ENCODE measurements around the gene PUM2. TPM values are rescaled to one million over a fixed set of nuclear protein-coding genes. Genes with fewer than 3 reads are reported as not detected.

PUM2 gene, protein sequence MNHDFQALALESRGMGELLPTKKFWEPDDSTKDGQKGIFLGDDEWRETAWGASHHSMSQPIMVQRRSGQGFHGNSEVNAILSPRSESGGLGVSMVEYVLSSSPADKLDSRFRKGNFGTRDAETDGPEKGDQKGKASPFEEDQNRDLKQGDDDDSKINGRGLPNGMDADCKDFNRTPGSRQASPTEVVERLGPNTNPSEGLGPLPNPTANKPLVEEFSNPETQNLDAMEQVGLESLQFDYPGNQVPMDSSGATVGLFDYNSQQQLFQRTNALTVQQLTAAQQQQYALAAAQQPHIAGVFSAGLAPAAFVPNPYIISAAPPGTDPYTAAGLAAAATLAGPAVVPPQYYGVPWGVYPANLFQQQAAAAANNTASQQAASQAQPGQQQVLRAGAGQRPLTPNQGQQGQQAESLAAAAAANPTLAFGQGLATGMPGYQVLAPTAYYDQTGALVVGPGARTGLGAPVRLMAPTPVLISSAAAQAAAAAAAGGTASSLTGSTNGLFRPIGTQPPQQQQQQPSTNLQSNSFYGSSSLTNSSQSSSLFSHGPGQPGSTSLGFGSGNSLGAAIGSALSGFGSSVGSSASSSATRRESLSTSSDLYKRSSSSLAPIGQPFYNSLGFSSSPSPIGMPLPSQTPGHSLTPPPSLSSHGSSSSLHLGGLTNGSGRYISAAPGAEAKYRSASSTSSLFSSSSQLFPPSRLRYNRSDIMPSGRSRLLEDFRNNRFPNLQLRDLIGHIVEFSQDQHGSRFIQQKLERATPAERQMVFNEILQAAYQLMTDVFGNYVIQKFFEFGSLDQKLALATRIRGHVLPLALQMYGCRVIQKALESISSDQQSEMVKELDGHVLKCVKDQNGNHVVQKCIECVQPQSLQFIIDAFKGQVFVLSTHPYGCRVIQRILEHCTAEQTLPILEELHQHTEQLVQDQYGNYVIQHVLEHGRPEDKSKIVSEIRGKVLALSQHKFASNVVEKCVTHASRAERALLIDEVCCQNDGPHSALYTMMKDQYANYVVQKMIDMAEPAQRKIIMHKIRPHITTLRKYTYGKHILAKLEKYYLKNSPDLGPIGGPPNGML
- 100 to 1,000 TPM; 107 to 144 TPM for total RNA-seq

DNA sequence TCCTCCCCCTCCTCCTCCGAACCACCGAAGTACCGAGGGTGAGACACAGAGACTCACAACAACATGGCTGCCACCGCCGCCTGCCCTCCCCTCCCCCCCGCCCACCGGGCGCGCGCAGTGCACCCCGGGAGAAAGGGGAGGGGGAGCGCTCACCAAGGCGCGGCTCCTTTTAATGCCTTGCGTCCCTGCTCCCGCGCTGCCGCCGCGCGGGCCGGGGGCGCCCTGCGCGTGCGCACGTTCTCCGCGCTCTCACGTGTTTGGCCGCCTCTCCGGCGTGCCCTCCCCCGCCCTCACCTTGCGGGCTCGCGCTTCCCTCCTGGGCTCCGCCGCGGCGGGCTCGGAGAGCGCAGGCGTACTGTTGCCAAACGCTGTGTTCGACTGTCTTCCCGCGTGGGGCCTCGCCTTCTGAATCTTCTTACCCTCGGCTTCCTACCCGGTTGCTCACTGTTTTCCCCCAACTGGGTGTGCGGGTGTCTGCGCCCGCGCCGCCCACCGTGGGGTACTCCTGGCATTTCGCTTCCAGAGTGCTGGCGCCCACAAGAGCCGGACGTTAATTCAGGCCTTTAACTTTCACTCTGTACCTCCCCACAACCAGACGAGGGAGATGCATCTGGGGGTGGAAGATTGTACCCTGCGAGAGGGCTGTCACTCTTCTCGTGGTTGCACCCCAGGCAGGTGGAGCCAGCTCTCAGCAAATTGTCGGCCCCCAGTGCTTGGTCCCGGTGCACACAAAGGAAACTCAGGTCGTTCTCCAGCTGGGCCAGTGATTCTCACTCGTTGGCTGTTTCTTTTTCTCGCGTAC is at the start of gene PUM2:
PUM2 (minus strand) TSS at position 92 of the 802 bp plus-strand sequence. CDS start 23,484 bp downstream, outside the sequence.
- Mint-ChIP-seq H3K4me1 (ENCODE audit: low read depth in 2 of 2) (peaks cover 21 to 41% of the 10 kb centered on the region in 2 donors), H3K27me3 (no peaks in the 10 kb centered on the region), H3K4me3 (peak within 1 kb of the TSS; percentile 83), H3K36me3 (peaks cover 8% of the 10 kb centered on the region), H3K27ac (no peak within 1 kb of the TSS), H3K9me3 (no peaks in the 10 kb centered on the region)
- ATAC-seq (peak; percentile 94 to 95), DNase-seq (ENCODE audit: low spot score) (peak; percentile 96)

DNA sequence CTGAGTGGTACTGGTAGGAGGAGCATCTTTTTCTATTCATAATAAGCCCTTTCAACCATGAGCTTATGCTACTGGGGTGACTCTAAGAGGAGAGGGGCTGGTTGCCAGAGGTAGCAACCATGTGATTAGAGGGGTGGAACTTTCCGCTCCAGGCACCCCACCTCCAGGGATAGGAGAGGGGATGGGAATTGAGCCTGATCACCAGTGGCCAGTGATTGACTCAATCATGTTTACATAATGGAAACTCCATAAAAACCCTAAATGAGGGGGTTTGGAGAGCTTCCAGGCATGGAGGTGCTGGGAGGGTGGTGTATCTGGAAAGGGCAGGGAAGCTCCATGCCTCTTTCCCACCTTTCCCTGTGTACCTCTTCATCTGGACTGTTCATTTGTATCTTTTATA is 49.7 kb upstream of the PUM2 start:
- H3K27me3 Mint-ChIP-seq: peaks cover 7 to 9% of the 10 kb centered on the region in 2 donors
- no peaks in the 10 kb centered on the region for H3K9me3 Mint-ChIP-seq
- no peaks in the 10 kb centered on the region for H3K36me3 Mint-ChIP-seq
- H3K27ac Mint-ChIP-seq: no peak overlapping the region
- H3K4me1 Mint-ChIP-seq (ENCODE audit: low read depth in 2 of 2): no peaks in the 10 kb centered on the region
- DNase-seq (ENCODE audit: low spot score) (no peak), ATAC-seq (no peak)
- H3K4me3 Mint-ChIP-seq: no peak overlapping the region

DNA sequence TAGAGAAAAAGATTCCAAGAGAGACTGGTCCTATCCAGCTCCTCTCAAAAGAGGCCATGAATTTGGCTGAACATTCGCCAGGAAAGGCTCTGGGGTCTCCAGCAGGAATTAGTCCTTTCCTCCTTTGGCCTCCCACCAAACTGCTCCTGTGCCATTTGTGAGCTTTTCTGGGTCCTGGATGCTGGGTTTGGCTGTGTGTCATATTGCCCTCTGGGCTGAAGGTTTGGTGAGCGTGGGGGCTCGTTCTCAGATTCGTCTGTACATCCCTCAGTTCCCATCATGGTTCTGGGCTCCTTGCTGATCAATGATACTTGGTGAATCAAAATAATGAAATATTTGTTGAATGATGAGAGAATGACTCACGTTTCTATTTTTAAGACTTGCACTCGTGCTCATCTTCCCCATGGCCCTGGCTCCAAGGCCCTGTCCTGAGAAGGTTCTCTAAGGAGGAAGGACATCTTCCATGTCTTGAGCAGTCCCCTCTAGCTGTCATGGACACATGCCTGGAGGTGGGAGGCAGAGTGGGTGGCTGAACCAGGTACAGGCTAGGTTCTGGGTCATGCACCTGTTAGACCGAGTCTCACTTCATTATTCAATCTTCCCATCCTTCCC is 48.4 kb upstream of the PUM2 start:
- Mint-ChIP-seq H3K36me3 (no peaks in the 10 kb centered on the region), H3K9me3 (no peaks in the 10 kb centered on the region), H3K27me3 (peaks cover 9 to 13% of the 10 kb centered on the region in 2 donors), H3K4me3 (no peak overlapping the region), H3K4me1 (ENCODE audit: low read depth in 2 of 2) (no peaks in the 10 kb centered on the region), H3K27ac (no peak overlapping the region)
- DNase-seq (ENCODE audit: low spot score) (no peak), ATAC-seq (peak in 1 of 2 donors; percentile 52)

DNA sequence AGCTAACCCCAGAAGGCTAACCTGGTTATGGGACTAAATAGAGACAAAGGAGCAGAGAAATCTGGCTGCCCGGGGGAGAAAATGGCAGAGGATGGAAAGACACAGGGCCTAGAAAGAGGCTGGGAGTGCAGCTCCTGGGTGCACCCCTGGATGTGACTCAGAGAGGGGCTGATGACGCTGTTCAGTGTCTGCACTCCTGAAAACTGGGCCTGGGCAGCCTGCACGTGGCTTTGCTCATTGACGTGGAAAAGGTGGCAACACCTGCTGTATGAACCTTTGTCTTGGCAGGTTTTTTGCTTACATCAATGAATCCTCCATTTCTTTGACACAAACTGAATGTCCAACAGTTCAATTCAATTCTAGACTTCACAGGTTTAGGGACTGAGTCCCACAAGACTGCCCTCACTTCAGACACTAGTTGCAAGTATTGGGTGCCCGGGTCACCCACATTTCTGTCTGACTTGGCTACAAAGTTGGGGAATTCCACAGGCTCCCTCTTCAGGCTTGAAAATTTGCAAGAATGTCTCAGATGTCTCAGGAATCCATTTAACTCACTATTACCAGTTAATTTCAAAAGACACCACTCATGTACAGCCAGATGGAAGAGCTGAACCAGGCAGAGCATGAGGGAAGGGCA is 47.3 kb upstream of the PUM2 start:
- H3K27me3 Mint-ChIP-seq: peaks cover 9 to 17% of the 10 kb centered on the region in 2 donors
- no peak overlapping the region for H3K4me3 Mint-ChIP-seq
- H3K9me3 Mint-ChIP-seq: no peaks in the 10 kb centered on the region
- no peaks in the 10 kb centered on the region for H3K36me3 Mint-ChIP-seq
- no peak overlapping the region for H3K27ac Mint-ChIP-seq
- H3K4me1 Mint-ChIP-seq (ENCODE audit: low read depth in 2 of 2): no peaks in the 10 kb centered on the region
- ATAC-seq: no peak
- DNase-seq (ENCODE audit: low spot score): no peak

DNA sequence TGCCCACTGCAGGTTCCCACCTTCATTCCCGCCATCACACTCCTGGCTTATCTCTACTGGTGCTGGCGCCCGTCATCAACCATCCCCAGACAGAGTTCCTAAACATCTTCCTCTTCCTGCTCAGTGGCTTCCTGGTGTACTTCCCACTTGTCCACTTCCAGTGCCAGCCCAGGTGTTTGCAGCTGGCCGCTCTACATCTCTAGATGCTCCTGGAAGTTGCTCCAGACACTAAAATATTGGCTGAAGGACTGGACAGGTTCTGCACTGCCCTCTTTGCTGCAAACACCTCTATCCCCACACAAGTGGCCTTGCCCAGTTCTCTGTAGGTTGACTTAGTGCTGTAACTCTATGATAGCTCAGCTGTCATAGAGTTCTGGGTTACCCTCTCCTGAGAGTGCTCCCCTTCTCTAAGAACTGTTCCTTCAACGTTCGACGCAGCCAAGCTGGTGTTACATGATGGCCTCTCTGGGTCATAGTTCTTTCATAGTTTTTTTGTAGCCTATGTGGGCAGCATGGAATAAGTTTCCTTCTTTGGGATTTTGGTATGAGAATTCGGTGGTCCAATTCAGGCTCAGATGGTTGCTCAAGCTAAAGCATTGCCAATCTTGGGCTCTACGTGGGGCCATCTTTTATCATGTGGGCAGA is 45.8 kb upstream of the PUM2 start:
- no peak for DNase-seq (ENCODE audit: low spot score)
- Mint-ChIP-seq H3K36me3 (no peaks in the 10 kb centered on the region), H3K27me3 (peaks cover 9 to 18% of the 10 kb centered on the region in 2 donors), H3K4me1 (ENCODE audit: low read depth in 2 of 2) (no peaks in the 10 kb centered on the region), H3K9me3 (no peaks in the 10 kb centered on the region), H3K4me3 (no peak overlapping the region), H3K27ac (no peak overlapping the region)
- ATAC-seq: no peak

DNA sequence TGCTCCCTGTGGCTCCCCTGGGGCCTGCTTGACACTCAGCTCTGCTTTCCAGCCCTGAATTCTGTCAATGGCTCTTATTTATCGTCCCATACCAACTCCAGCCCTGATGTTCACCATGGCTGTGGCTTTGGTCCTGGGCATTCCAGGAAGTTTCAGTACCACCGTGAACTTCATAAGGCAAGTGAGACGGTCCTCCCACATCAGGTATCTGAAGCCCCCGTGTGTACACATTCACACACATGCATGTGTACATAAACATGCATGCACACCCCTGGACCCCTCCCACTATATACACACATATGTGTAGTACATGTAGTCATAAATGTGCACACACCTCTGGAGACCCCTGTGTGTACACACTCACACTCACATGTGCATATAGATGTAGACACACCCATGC is 43.3 kb upstream of the PUM2 start:
- no peaks in the 10 kb centered on the region for H3K36me3 Mint-ChIP-seq
- ATAC-seq (no peak), DNase-seq (ENCODE audit: low spot score) (no peak)
- H3K4me1 Mint-ChIP-seq (ENCODE audit: low read depth in 2 of 2): no peaks in the 10 kb centered on the region
- H3K27me3 Mint-ChIP-seq: peaks cover 7 to 24% of the 10 kb centered on the region in 2 donors
- no peaks in the 10 kb centered on the region for H3K9me3 Mint-ChIP-seq
- no peak overlapping the region for H3K4me3 Mint-ChIP-seq
- H3K27ac Mint-ChIP-seq: no peak overlapping the region

DNA sequence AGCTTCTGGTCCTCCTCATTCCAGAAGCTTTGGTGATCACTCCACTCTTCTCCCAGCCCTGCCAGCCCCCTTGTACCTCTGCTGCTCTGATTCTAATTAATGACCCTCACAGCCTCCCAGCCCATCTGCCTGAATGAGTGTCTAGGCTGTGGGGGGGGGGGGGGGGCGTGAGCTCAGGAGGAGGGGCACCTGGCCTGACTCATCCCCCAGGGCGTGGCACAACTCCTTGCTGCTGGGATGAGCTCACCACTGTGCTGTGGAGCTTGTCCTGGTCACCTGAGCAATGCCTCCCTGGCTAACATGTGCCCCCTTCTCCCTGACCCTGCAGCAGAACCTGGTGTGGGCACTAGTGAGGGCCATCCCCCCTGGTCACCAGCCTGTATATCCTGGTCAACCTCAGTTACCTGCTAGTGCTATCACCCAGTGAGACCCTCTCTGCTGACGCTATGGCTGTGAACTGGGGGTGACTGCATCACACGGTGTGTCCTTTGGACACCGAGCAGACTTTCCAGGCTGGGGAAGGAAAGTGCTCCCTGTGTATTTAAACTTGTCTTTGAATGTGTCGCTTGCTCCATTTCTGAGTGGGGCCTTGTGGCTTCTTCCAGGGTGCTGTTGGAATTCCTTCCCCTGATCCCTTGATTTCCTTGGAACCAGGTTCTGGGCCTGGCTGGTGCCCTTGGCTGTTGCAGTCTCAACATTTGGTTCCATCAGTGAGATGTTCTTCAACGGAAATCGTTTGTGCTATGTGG is 41.5 kb upstream of the PUM2 start:
- DNase-seq (ENCODE audit: low spot score) (no peak), ATAC-seq (no peak)
- Mint-ChIP-seq H3K4me1 (ENCODE audit: low read depth in 2 of 2) (no peaks in the 10 kb centered on the region), H3K36me3 (no peaks in the 10 kb centered on the region), H3K4me3 (no peak overlapping the region), H3K9me3 (no peaks in the 10 kb centered on the region), H3K27ac (no peak overlapping the region), H3K27me3 (peaks cover 4 to 24% of the 10 kb centered on the region in 2 donors)

DNA sequence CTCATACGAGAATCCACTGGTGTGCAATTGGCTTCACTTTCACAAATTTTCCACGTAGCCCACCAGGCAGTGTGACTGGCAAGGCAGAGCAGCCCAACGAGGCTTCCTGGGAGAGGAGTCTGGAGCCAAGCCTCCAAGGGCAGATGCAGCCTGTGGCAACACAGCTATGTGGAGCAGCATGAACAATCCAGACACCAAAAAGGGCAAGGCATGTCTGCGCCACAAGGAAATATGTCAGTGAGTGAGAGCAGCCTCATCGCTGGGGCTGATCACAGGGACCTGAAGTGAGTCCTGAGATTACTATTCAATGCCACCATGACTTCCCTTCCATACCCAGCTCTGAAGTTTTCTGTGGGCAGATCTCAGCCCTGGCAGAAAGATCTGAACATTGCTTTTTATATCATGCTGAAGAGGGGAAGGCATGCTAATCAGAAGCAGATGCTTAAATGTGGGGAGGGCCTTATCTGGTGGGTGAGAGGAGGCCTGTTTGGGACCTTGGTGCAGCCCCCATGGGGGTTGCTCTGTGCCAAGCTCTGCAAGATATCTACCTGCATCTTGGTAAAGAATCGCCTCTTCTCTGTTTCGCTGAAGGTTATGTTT is 40.0 kb upstream of the PUM2 start:
- no peaks in the 10 kb centered on the region for H3K4me1 Mint-ChIP-seq (ENCODE audit: low read depth in 2 of 2)
- no peaks in the 10 kb centered on the region for H3K9me3 Mint-ChIP-seq
- no peak overlapping the region for H3K4me3 Mint-ChIP-seq
- ATAC-seq (no peak), DNase-seq (ENCODE audit: low spot score) (no peak)
- peaks cover 0 to 17% of the 10 kb centered on the region in 2 donors for H3K27me3 Mint-ChIP-seq
- H3K27ac Mint-ChIP-seq: no peak overlapping the region
- H3K36me3 Mint-ChIP-seq: no peaks in the 10 kb centered on the region

DNA sequence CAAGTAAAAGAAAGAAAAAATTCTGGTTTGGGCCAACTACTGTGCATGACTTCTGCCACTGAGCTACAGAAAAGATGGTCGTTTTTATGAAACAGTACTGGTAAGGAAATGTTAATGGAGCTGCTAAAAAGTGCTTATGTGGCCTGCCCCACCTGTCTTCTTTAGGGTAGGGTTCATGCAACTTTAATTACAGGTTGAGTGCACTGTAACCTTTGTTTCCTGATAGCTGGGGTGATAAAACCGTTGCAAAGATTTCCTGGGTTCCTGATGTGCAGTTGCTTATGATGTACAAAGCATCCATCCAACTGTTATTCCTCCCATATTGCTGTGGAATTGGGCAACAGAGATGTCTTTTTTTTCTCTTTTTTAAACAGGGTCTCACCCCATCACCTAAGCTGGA is 34.3 kb upstream of the PUM2 start:
- no peaks in the 10 kb centered on the region for H3K36me3 Mint-ChIP-seq
- no peak overlapping the region for H3K4me3 Mint-ChIP-seq
- no peak for DNase-seq (ENCODE audit: low spot score)
- H3K27me3 Mint-ChIP-seq: peaks cover 0 to 3% of the 10 kb centered on the region in 2 donors
- no peaks in the 10 kb centered on the region for H3K9me3 Mint-ChIP-seq
- no peak overlapping the region for H3K27ac Mint-ChIP-seq
- no peak for ATAC-seq
- peaks cover 0 to 6% of the 10 kb centered on the region in 2 donors for H3K4me1 Mint-ChIP-seq (ENCODE audit: low read depth in 2 of 2)

DNA sequence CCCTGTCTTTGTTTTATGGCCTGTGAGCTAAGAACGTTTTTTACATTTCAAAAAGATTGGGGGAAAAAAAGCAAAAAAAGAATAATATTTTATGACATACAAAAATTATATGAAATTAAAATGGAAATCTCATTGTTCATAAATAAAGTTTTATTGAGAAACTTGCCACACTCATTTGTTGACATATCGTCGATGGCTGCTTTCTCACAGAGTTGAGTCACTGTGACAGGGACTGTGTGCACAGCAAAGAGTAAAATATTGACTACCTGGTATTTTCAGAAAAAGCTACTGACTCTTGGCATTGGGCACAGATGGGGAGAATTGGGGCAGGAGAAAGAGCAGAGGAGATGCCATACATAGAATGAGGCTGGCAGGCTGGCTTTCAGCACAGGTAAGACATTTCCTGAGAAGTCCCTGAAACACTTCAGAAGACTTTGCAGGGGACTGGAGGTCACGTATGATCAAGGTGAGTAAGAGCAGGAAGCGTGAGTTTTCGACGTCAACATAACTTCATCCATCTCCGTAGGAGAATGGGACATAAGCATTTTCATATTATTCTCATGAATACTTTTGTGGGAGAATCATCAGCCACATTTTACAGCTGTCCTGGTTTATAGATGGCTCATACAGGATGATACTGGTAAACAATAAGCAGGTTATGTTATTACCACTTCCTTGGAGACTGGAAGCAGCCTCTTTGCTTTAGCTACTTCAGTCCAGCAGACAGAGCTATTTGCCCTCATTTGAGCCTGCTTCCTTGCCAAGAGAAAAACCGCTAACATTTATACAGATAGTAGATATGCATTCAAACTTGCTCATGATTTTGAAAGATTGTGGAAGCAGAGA is 32.5 kb upstream of the PUM2 start:
- H3K4me3 Mint-ChIP-seq: no peak overlapping the region
- no peaks in the 10 kb centered on the region for H3K36me3 Mint-ChIP-seq
- H3K9me3 Mint-ChIP-seq: no peaks in the 10 kb centered on the region
- ATAC-seq: no peak
- peaks cover 0 to 6% of the 10 kb centered on the region in 2 donors for H3K4me1 Mint-ChIP-seq (ENCODE audit: low read depth in 2 of 2)
- peaks cover under 1 to 11% of the 10 kb centered on the region in 2 donors for H3K27me3 Mint-ChIP-seq
- no peak for DNase-seq (ENCODE audit: low spot score)
- no peak overlapping the region for H3K27ac Mint-ChIP-seq

DNA sequence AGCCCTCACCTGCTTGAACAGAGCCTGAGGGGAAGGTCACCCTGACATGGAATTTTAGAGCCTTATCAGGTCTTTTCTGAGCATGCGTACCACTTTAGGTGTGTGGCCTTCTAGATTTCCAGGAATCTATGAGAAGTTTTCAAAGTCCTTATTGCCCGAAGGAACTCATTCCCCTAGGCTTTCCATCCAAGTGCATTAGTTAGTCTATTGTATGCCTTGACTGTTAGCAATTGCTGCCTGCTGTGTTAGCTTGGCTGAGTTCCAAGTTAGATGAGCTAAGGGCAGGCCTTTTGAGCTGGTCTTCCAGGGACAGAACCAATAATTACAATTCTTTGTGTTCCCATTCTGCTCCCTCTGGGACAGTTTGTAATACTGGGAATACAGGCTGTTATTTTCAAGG is 30.8 kb upstream of the PUM2 start:
- peaks cover 8 to 13% of the 10 kb centered on the region in 2 donors for H3K27me3 Mint-ChIP-seq
- DNase-seq (ENCODE audit: low spot score): no peak
- no peak overlapping the region for H3K27ac Mint-ChIP-seq
- H3K4me3 Mint-ChIP-seq: no peak overlapping the region
- H3K9me3 Mint-ChIP-seq: no peaks in the 10 kb centered on the region
- H3K36me3 Mint-ChIP-seq: no peaks in the 10 kb centered on the region
- no peak for ATAC-seq
- peaks cover 0 to 6% of the 10 kb centered on the region in 2 donors for H3K4me1 Mint-ChIP-seq (ENCODE audit: low read depth in 2 of 2)

All from natural killer cell treated with Interleukin-12 subunit alpha and Interleukin-12 subunit beta and Interleukin-15 and Interleukin-18, amount 100 ng/mL, for 72 hours (primary cell).